Cerebellar nuclear complex (tissue), 1 donor: ENCODE results near the gene SLIT3.

ENCODE experiments used
- DNase-seq, 2 experiments: peaks; one replicate each; lab custom pipeline; 2025; lab: John Stamatoyannopoulos, UW

SLIT3 gene

DNA sequence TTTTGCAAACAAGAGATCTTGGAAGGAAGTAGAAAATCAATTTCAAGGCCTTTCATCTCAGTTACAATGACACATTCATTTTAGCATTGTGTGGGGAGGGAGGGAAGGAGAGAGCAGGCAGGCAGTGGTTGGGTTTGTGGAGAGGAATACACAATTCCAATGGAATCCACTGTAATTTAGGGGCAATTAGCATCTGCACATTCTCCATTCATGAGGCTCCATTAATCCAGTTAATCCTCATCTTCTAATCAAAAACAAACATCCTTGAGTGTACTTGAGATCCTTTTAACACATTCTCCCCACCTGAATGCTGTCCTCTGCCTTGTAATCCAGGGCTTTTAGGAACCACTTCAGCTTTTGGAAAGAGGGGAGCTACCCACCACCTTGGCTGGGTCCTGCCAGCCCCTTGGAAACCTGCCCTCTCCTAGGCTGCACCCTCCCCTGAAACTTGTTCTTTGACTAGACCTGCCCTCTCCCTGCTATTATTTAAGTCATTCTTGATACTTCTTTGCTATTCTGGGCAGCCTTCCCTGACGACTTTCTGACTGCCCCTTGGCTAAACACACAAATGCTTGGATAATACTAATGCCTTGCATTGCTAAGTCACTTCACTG is 271.2 kb downstream of the SLIT3 start:
- DNase-seq = no peak

DNA sequence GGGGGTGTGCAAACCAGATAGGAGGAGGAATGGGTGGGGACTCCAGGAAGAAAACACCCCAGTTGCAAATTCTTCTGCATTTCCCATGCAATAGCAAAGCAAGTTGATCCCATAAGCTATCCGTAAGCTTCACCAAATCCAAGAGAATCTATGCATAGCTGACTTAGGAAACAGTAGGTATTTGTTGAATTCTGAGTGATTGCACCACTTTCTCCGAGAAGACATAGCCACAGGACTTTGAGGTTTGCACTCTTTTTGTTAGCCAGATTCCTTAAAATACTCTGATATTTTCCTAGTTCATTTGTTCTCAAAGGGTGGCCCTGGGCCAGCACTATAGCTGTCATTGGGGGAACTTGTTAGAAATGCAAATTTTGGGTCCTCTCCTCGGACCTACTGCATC is 271.9 kb downstream of the SLIT3 start:
- DNase-seq = no peak

DNA sequence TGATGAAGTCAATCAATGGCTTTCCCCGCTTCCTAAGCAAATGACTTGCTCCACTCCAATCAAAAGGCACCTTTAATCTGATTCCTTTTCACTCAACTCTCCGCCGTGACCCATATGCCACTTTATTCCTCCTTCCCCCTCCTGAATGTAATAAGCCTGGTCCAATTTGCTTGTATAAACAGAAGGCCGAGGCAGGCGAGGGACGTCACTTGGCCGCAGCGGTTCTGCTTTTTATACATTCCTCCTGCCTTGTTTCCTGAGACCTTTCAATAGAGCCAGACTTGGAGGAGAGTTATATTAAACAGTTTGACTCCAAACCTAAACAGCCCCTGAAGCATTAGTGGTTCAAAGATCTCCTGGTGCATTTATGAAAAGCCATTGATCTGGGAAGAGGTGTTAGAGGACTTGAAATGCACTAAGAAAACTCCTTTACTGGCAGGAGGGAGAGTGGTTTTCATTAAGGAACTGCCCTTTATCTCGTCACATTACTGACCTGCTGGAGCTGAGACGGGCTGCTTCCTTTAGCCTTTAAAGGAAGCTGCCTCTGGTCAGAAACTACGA is 273.4 kb downstream of the SLIT3 start:
- DNase-seq = no peak

DNA sequence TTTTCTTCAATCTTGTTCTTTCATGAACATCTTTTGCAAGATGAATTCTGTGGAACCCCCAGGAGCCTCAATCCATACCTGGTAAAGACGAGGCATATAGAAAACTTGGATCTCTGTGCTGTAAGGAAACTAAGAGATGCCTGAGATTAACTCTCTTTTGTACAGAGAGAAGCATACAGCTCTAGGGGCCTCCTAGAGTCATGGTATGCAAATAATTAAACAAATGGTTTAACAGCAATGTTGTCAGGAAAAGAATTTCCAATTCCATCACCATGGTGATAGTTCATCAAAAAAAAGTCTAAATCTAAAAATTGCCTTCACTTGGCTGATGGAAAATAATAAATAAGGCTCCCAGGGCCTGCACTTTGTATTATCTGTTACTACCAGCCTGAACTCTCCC is 275.4 kb downstream of the SLIT3 start:
- no peak for DNase-seq

DNA sequence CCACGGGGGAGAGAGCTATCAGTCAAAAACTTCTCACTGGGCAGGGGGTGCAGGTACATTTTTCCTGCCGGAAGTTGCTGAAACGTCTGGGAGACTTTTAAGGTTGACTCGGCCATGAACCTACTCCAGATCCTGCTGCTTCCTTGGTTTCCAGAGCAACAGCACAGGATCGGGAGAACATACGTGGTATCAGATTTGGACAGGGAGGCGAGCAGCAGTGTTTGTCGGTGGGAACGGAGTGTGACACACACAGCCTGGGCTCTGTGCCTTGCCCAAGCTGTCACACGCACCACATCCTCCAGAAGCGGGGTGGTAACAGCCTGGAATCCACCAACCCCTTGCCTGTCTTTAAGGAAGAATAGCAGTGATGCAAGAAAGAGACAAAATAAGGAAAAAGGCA is 276.5 kb downstream of the SLIT3 start:
- no peak for DNase-seq

DNA sequence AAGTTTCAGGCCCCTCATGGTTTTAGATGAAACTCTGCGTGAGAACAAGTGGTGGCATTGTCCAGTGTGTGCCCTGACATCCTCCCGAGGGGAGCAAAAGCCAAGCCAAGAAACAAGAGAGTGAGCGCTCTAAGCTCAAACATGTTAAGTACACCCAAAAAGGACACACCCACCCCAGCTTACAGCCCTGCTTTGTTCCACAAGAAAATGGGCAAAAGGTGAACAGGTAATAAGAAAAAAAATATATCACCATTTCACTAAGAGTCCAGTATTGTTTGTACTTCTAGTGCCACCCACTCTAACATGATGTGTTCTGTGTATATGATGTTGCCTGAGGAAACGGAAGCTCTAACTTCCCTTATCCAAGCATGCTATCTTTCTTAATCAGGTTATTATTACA is 278.2 kb downstream of the SLIT3 start:
- DNase-seq = no peak

DNA sequence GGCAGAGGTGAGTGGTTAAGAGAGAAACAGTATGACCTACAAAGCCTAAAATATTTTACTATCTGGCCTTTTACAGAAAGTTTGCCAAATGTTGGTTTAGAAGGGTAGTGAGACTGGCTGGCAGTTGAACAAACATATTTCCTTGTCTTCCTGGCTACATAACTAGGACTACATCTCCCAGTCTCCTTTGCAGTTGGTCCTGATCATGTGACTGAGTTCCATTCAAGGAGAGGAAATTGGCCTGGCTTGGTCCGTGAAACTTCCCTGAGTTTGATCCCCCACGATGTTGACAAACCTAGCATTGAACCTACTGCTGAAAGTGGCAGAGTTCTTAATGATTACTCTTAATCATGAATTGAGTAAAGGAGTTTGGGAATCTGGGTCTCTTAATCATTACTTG is 280.8 kb downstream of the SLIT3 start:
- DNase-seq = no peak

DNA sequence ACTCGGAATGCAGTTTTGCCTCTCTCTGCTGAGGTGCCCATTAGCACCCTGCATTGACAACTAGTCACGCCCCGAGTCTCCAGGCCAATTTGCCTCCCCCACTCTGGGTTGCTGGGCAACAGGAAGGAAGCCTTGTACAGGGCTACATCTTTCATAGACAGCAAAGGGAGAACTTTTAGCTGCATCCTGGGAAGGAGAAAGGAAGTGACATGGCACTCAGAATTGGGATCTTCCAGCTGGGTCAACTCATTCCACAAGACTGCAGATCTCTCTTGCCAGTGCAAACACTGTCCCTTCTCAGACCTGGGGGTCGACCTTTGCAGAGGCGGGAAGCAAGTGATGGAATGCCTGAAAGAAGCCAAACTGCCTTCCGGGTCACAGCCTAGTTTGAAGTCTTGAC is 282.0 kb downstream of the SLIT3 start:
- DNase-seq = no peak

DNA sequence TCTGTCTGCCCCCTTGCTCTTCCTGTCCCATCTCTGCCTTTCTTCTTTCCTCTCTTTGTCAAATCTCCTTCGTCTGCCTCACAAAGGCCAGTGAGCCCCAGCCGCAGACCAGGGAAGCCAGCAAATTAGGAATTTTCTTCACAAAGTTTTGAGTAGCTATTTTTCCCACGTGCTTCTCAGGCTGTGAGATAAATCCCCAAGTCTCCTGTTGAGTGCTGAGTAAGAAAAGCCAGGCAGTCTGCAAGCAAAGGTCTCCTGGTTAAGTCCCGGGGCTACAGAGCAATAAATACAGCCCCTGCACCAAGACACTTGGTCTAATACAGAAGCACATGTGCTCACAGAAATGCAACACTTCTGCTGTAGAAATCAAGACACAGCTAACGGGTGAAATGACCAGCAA is 284.9 kb downstream of the SLIT3 start:
- no peak for DNase-seq

DNA sequence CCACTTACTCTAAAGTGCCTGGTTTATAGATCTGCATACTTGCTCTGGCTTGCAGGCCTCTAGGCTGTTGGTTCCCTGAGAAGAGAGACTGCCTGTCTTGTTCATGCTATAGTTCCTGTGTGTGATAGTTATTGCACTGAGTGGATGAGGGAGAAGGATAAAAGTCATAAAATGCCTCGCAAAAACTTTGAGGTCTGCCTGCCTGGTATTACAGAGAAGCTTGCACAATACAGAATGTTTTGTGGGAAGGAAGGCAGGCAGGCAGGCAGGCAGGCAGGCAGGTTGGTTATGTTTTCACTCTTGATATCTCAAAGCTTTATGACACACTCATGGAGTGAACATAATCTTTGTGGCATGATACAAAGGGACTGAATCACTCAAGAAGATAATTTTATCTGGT is 287.1 kb downstream of the SLIT3 start:
- no peak for DNase-seq

DNA sequence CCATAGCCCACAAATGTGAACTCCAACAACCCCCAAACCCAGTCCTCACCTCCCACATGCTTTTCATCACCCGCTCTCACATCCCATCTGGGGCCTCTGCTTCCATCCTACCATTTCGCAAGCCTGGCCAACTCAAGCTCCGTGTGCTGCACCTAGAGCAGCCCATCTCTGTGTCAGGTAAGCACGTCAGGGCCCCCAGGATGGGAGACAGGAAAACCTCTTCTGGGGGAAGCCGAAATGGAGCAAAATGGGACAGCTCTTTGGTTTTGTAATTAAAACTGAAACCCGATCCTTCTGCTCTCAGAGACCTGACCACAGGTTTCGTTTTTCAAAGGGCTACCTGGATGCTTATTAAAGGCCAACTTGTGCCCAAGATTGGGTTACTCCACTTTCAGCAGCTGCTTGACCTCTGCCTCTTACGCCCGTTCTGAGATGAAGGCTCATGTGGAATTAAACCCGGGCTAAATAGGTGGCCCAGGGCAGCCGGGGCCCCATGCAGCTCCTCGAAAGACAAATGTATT is 287.7 kb downstream of the SLIT3 start:
- DNase-seq = no peak

DNA sequence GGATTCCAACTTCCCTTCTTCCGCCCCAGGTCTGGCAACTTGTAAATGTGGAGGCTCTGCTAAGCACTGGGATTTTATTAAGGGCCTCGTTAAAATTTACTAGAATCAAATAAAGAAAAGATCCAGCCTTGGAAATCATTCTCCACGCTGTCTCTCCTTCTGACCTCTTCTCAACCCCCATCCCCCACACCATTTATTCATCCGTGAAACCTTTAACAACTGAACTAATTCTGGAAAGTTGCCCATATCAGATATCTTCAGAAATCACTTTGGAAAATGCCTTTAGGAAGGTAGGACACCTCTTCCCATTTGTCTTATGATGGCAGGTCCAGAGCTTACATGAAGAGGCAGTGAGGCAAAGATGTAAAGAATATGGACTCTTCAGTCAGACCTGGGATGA is 288.5 kb downstream of the SLIT3 start:
- no peak for DNase-seq

DNA sequence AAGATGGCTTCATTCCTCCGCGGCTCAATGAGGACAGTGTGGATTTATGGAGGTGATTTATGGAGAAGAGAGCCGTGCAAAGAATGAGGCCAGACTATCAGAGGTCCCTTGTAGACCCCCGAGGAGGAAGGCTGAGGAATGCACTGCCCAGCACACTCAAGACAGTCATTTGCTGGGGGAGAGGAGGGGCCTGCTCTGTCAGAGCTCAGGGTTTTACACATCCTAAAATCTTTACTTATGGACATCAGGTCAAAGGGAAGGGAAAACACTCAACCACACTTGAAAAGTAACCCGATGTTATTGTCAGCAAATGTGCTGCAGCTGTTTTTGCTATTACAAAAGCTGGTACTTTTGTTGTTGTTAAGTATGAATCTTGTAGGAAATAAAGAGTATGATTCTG is 289.5 kb downstream of the SLIT3 start:
- DNase-seq = no peak

DNA sequence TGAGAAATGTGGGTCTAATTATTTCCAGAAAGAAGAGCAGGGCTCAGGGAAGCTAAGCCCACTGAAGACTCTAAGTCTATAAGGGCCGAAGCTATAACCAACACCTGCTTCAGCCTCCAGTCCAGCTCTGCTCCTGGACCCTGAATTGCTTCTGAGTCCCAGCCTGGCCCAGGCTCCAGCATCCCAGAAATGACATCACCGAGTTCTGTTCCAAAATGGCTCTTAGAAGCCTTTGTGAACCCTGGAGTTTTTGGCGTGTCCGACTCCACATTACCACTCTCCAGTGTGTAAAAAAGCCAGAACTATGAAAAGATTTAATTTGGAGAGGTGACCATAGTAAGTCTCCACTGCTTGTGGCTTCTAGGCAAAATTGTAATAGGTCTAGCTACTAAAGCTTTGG is 289.9 kb downstream of the SLIT3 start:
- DNase-seq = no peak

DNA sequence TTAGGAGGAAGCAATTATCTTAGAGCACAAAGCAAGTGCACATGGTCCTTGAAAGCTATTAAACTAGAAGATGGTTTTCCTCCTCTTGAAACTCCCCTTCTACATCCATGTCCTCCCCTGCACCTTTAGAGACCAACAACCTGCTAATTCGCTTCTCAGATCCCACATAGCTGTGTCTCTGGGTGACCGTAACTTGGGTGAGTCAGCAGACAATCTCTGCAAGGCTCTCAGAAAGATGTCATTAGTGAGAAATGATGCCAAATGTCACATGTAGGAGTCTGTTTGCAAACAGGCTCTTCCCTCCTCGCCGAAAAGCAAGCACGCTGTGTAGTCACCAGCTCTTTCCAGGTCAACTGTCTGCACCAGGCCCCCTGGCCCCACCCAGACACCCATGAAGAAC is 291.8 kb downstream of the SLIT3 start:
- DNase-seq = peak in 1 of 2 experiments; percentile 49

DNA sequence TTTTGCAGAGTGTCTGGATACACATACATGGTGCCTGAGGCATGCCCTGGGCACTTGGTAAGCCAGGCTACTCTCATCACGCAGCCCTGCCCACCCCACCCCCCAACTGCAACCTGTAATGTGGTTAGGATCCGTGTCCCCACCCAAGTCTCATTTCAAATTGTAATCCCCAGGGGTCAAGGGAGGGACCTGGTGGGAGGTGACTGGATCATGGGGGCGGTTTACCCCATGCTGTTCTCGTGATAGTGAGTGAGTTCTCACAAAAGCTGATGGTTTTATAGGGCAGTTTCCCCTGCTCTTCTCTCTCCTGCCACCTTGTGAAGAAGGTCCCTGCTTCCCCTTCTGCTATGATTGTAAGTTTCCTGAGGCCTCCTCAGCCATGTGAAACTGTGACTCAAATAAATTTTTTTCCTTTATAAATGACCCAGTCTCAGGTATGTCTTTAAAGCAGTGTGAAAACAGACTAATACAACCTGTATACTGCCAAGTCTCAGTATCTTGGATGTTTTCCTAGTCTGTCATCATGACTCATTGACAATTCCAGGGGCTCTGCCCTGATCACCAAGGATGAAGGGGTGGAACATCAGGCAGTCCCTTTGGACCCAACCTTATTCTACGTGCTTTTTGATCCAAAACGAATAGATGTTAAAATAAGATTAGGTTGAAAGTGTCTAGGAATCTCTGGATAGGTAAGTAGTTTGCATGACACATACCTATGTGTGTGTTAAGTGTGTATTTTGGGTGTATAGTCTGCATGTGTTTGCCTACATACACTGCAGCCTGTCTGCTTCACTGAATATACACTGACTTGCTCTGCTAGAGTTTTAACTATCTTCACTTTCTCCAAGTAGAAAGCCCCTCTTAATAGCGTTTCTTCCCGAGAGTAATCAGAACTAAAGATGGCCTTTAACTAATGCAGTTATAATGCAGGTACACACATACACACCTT is 293.8 kb downstream of the SLIT3 start:
- DNase-seq = no peak

DNA sequence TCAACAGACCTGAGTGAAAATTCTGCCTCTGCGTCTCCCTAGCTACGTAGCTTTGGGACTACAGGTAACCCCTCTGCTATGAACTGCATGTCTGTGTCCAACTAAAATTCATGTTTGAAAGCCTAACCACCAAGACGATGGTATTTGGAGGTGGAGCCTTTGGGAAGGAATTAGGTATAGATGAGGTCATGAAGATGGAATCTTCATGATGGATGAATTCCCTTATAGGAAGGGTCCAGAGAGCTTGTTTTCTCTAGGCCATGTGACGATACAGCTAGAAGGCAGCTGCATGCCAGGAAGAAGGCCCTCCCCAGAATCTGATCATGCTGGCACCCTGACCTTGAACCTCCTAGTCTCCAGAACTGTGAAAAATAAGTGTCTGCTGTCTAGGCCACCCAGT is 296.4 kb downstream of the SLIT3 start:
- no peak for DNase-seq

DNA sequence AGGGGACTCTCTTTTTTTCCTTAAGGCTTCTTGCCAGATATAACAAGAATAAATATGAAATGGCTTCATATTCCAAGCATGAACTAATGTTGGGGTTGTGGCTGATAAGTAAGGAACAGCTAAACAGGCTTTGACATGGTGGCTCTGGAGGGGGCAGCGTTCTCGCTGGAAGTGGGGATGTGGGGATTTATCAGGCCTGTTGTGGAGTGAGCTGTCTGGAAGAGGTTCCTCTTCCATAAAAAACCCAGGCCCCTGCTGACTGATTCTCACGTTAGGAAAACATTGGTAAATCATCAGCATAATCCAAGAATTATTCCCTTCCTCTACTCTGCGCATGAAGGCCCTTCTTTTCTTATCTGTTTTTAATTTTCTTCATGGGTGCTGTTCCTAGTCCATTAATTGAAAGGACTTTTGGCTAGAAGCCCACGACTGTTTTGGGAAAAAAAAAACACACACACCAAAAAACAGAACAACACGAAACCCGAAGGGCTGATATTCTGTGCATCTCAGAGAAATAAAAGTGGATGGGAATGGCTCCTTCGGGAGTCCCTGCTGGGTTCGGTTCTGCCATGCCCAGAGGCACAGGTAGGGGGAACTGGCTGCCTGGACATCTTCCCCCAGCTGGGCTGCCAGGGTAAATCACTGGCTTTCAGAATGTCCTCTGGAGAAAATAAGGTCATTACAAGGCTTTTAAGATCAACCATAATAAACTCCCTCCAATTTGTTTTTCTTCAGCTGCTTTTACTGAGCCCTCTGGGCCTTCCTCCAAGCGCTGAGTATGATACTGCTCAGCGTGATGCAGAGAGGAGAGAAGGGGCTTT is 297.0 kb downstream of the SLIT3 start:
- peak in 1 of 2 experiments; percentile 53 for DNase-seq

DNA sequence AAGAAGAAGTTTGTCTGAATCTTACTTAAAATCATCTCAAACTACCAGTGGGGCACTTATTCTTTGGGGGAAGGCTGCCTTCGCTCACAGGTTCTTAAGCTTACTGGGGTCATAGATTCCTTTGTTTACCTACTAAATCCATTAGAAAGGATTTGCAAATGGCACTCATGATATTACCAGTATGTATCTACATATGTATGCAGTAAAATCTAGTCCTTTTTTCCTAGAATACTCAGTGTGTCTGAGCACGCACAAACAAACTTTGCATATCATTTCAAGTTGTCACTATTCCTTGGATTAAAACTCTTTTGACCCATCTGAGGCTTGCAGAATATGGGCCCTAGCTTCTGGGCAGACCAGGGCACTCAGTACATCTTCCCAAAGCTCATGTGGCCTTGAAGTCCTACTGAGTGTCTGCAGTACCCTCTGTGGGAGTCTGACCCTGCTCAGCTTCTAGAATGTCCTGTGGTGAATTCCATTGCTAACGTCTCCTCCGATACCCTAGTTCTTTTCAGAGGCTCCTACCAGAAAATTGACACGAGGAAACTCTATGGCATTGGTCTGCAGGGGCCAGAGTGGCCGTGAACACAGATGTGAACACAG is 297.9 kb downstream of the SLIT3 start:
- no peak for DNase-seq

DNA sequence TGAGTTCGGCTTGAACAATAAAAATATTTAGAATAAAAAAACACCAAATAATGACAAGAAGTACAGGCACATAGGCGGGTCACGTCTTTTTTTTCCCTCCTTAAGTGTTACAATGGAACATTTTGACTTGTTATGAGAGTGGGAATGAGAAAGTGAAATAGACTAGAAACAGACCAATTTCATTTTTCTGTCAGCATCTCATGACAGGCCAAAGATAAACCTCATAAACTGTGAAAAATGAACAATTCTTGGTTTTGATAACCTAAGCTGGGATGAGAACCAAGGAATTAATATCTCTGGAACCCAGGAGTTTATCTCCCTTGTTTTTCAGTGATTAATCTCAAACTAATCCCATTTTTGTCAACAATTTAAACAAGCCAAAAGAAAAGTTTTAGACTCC is 299.5 kb downstream of the SLIT3 start:
- DNase-seq = no peak

DNA sequence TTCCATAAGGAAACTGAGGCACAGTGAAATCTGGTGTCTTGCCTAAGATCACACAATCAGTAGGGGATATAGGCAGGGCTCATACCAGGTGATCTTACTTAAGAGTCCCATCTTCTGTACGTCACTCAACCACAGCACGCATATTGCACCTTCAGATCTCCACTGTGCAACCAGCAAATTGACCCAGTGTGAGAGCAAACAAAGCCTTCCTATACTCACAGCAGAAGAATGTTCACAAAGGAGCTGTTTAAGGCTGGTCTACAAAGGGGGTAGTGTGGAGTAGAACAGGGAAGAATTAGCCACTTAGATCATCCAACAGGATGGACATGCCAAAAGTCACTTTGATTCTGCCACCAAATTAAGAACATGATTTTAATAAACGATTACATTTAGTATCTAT is 305.9 kb downstream of the SLIT3 start:
- no peak for DNase-seq

DNA sequence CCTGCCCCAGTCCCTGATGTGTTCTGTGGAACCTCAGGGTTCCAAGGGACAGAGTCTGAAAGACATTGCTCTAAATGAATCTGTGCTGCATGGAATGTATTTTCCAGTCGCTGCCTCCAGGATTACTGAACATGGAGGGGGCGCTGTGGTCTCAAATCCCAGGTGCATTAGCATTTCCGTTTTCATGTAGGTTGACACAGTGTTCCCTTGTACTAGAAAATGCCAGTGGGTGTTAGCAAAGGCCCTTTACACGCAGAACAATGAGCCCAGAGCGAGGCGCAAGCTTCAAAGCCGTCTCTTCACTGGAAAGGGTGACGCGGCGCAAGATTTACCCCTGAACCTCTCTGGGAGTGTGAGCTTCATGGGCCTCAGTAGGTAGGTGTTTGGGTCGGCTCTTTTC is 308.3 kb downstream of the SLIT3 start:
- DNase-seq = no peak
